H1 (cell line): ENCODE data around the gene SGCE. TPM values are rescaled to one million over a fixed set of nuclear protein-coding genes. Genes with fewer than 3 reads are reported as not detected.

Source experiments
- CTCF ChIA-PET: fragments of 300-600 bp; sonication (Branson Sonifier 250); formaldehyde crosslinking; loops from one replicate; lab custom pipeline; 2021; ENCODE audit not compliant: partially characterized antibody; lab: Charles Lee
- POLR2A ChIA-PET: fragments of 300-600 bp; sonication (Branson Sonifier 250); formaldehyde crosslinking; loops from one replicate; lab custom pipeline; 2021; ENCODE audit warnings: inconsistent platforms; ENCODE audit not compliant: partially characterized antibody; lab: Charles Lee
- DNase-seq, 2 experiments: peaks; one replicate each; pipeline versions ENCODE4 v3.0.0 to v3.0.0-alpha.2; 2010 to 2022; ENCODE audit warnings: low spot score in 2 of 2, low read depth in 1 of 2, mixed read lengths in 1 of 2
- FAIRE-seq: peaks from 2 replicates; lab custom pipeline; 2011; peaks lifted over from hg19 to GRCh38; lab: Jason Lieb, UNC
- H2AFZ ChIP-seq: 2 replicates; pipeline ENCODE4 v1.8.1; 2012; ENCODE audit warnings: low read length, inconsistent platforms
- H2AK5ac ChIP-seq: 2 replicates; pipeline ENCODE4 v1.6.1; 2013; ENCODE audit warnings: low read depth, low read length
- H2BK120ac ChIP-seq: replicated peaks from 2 replicates; pipeline ENCODE3; 2013; ENCODE audit warnings: low read depth, low read length, inconsistent platforms
- H2BK12ac ChIP-seq: 2 replicates; pipeline ENCODE4 v1.6.1; 2013; ENCODE audit warnings: low read depth, low read length
- H2BK15ac ChIP-seq: 2 replicates; pipeline ENCODE4 v1.6.1; 2013; ENCODE audit warnings: low read length
- H2BK20ac ChIP-seq: 2 replicates; pipeline ENCODE4 v1.6.1; 2013; ENCODE audit warnings: low read length
- H2BK5ac ChIP-seq: 2 replicates; pipeline ENCODE4 v1.6.1; 2013; ENCODE audit warnings: low read depth, low read length
- H3K14ac ChIP-seq: 2 replicates; pipeline ENCODE4 v1.6.1; 2013; ENCODE audit warnings: inconsistent platforms; ENCODE audit not compliant: insufficient read length
- H3K18ac ChIP-seq: 2 replicates; pipeline ENCODE4 v1.6.1; 2013; ENCODE audit warnings: low read length; ENCODE audit errors: extremely low read depth
- H3K23ac ChIP-seq: 2 replicates; pipeline ENCODE4 v1.6.1; 2013; ENCODE audit warnings: inconsistent platforms; ENCODE audit not compliant: insufficient read length
- H3K23me2 ChIP-seq: 2 replicates; pipeline ENCODE4 v1.6.1; 2013; ENCODE audit warnings: low read depth, low read length
- H3K27ac ChIP-seq: 2 replicates; pipeline ENCODE4 v1.6.1; 2011; ENCODE audit warnings: low read depth, low read length, inconsistent platforms
- H3K27me3 ChIP-seq, 4 experiments: replicated peaks in 1 of 4; 1 replicate in 1 of 4; 2 replicates in 3 of 4; pipeline versions ENCODE4 v1.6.1 to v1.8.1; 2011 to 2013; ENCODE audit warnings: low read length in 3 of 4, mild to moderate bottlenecking in 3 of 4, inconsistent platforms in 2 of 4, mixed read lengths in 2 of 4, moderate library complexity in 1 of 4; ENCODE audit not compliant: control insufficient read depth in 3 of 4, insufficient read depth in 3 of 4; ENCODE audit errors: extremely low read depth in 1 of 4
- H3K36me3 ChIP-seq, 4 experiments: 2 replicates each; pipeline versions ENCODE4 v1.6.1 to v1.8.1; 2011 to 2013; ENCODE audit warnings: mild to moderate bottlenecking in 4 of 4, low read length in 3 of 4, moderate library complexity in 2 of 4, control low read depth in 1 of 4, inconsistent platforms in 1 of 4; ENCODE audit not compliant: insufficient read depth in 4 of 4, control insufficient read depth in 2 of 4
- H3K4ac ChIP-seq: replicated peaks from 2 replicates; pipeline ENCODE3; 2013; ENCODE audit warnings: low read length, low read depth, mixed read lengths, inconsistent platforms; ENCODE audit not compliant: insufficient read length
- H3K4me1 ChIP-seq, 4 experiments: replicated peaks in 1 of 4; 1 replicate in 1 of 4; 2 replicates in 3 of 4; pipeline versions ENCODE4 v1.6.1 to v1.8.1; 2011 to 2013; ENCODE audit warnings: low read length in 3 of 4, inconsistent platforms in 2 of 4, mixed read lengths in 1 of 4; ENCODE audit not compliant: insufficient read depth in 4 of 4, control insufficient read depth in 3 of 4
- H3K4me2 ChIP-seq, 2 experiments: 2 replicates each; pipeline versions ENCODE4 v1.6.1 to v1.8.1; 2011 to 2013; ENCODE audit warnings: low read depth in 2 of 2, low read length in 2 of 2, control low read depth in 1 of 2, inconsistent platforms in 1 of 2, mild to moderate bottlenecking in 1 of 2; ENCODE audit not compliant: insufficient read depth in 1 of 2
- H3K4me3 ChIP-seq, 4 experiments: fragments of 200-600, 300-600 bp in 1 of 4; sonication (generic), shearing (Covaris generic), sonication (Bioruptor Twin) in 1 of 4; 2 replicates each; pipeline versions ENCODE4 v1.5.1 to v1.8.1; 2011 to 2016; ENCODE audit warnings: low read length in 4 of 4, low read depth in 3 of 4, control low read depth in 2 of 4, inconsistent platforms in 2 of 4, mild to moderate bottlenecking in 2 of 4, mixed read lengths in 1 of 4, moderate library complexity in 1 of 4; ENCODE audit not compliant: insufficient read depth in 2 of 4; ENCODE audit errors: extremely low read depth in 1 of 4
- H3K56ac ChIP-seq: replicated peaks from 2 replicates; pipeline ENCODE3; 2013; ENCODE audit warnings: low read depth, mild to moderate bottlenecking, mixed read lengths, low read length, inconsistent platforms; ENCODE audit not compliant: insufficient read length
- H3K79me1 ChIP-seq: 2 replicates; pipeline ENCODE4 v1.6.1; 2013; ENCODE audit warnings: low read depth, low read length, control low read depth
- H3K79me2 ChIP-seq, 2 experiments: 2 replicates each; pipeline versions ENCODE4 v1.6.1 to v1.8.1; 2012 to 2013; ENCODE audit warnings: low read length in 2 of 2, mild to moderate bottlenecking in 2 of 2, inconsistent platforms in 1 of 2; ENCODE audit not compliant: insufficient read depth in 2 of 2, control insufficient read depth in 1 of 2
- H3K9ac ChIP-seq, 4 experiments: replicated peaks in 1 of 4; 1 replicate in 1 of 4; 2 replicates in 3 of 4; pipeline versions ENCODE4 v1.6.1 to v1.8.1; 2011 to 2013; ENCODE audit warnings: low read depth in 3 of 4, low read length in 3 of 4, control low read depth in 2 of 4, mild to moderate bottlenecking in 2 of 4, moderate library complexity in 2 of 4, inconsistent platforms in 1 of 4; ENCODE audit errors: extremely low read depth in 1 of 4
- H3K9me3 ChIP-seq, 2 experiments: 2 replicates each; pipeline versions ENCODE4 v1.6.1 to v1.8.1; 2012 to 2013; ENCODE audit warnings: mild to moderate bottlenecking in 2 of 2, moderate library complexity in 2 of 2, control low read depth in 1 of 2, inconsistent platforms in 1 of 2, low read depth in 1 of 2, low read length in 1 of 2, mixed read lengths in 1 of 2; ENCODE audit not compliant: insufficient read depth in 2 of 2
- H4K20me1 ChIP-seq, 2 experiments: replicated peaks in 1 of 2; 2 replicates each; pipeline versions ENCODE3 to v1.8.1; 2011 to 2013; ENCODE audit warnings: inconsistent platforms in 2 of 2, low read length in 2 of 2, mild to moderate bottlenecking in 1 of 2; ENCODE audit not compliant: insufficient read depth in 2 of 2, control insufficient read depth in 1 of 2
- H4K5ac ChIP-seq: 2 replicates; pipeline ENCODE4 v1.6.1; 2013; ENCODE audit warnings: low read length, low read depth, mixed read lengths, inconsistent platforms; ENCODE audit not compliant: insufficient read length
- H4K8ac ChIP-seq: 2 replicates; pipeline ENCODE4 v1.8.0; 2013; ENCODE audit warnings: mild to moderate bottlenecking, moderate library complexity, low read length, inconsistent platforms; ENCODE audit not compliant: insufficient read depth; ENCODE audit errors: extremely low read depth
- H4K91ac ChIP-seq: replicated peaks from 2 replicates; pipeline ENCODE3; 2013; ENCODE audit warnings: low read length, mixed read lengths, inconsistent platforms; ENCODE audit not compliant: insufficient read length
- CHD1 ChIP-seq: IDR thresholded peaks from 2 replicates; pipeline ENCODE4 v1.6.1; 2012; ENCODE audit warnings: low read depth, low read length, improper control_type of control experiment
- WGBS, 2 experiments: shearing (Covaris generic) in 1 of 2; methylation state at CpG; one replicate each; pipeline versions ENCODE4 v1.1.6 to v1.1.7; 2013 to 2015; ENCODE audit warnings: low lambda C conversion rate in 2 of 2, mixed read lengths in 2 of 2, inconsistent platforms in 1 of 2, low coverage in 1 of 2, missing lambda C conversion rate in 1 of 2; ENCODE audit not compliant: insufficient replicate concordance in 2 of 2, insufficient coverage in 1 of 2, insufficient read length in 1 of 2; ENCODE audit errors: extremely low coverage in 1 of 2, missing lambda C conversion rate in 1 of 2; 5-methylcytosine and 5-hydroxymethylcytosine counted together
- polyA plus RNA-seq, 7 experiments: library from polyadenylated mRNA; depleted of rRNA in 3 of 7; stranded (reverse) in 5 of 7; unstranded in 2 of 7; fragments of >200 nt in 5 of 7; fragments of 200-250 nt in 2 of 7; gene quantifications; 1 replicate in 5 of 7; 2 replicates in 1 of 7; 4 replicates in 1 of 7; pipeline versions ENCODE4 v1.2.1 to v1.2.3, GENCODE V29; 2011 to 2013; ENCODE audit warnings: missing spikeins in 2 of 7, mixed read lengths in 2 of 7
- total RNA-seq: library from RNA; stranded (reverse); fragmentation: NEBNext Ultra II Directional; extraction: Animal tissue kit (Norgen Biotek cat#: 25700); gene quantifications from 2 replicates; pipeline ENCODE4 v1.2.1, GENCODE V29; 2021

Gene SGCE
- total and polyA plus RNA-seq, 2 of the 8 experiments (the other 6 are each of a cell fraction or from before 2014, with no cell fraction given), result 12.8 to 25.0 TPM

DNA sequence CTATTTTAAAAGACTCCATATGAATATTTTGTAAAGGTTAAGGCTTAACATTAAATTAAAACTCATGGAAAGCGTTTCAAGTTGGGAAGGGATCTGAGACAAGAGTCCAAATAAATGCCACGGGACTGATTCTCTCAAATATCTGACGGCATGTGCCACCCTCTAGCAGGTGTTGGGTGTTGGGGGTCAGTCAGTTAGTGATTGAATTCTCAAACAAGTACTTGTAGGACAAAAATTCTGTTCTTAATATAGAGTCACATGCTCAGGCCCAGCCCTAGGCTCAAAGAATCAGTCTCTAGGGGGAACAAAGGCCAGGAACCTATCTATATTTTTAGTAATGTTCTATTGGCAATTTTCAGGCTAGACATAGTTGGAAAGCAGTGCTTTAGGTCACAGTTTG is 39.1 kb downstream of the SGCE start:
- Histone ChIP-seq H4K91ac (no peak overlapping the region), H3K23me2 (no peaks in the 10 kb centered on the region), H3K79me1 (no peaks in the 10 kb centered on the region), H4K5ac (no peak overlapping the region), H2AFZ (no peak overlapping the region), H2AK5ac (no peak overlapping the region), H3K4me2 (no peak overlapping the region), H4K20me1 (no peaks in the 10 kb centered on the region), H3K27me3 (no peaks in the 10 kb centered on the region), H3K4me3 (no peak overlapping the region), H4K8ac (no peak overlapping the region), H2BK15ac (no peak overlapping the region), H2BK20ac (no peak overlapping the region), H3K27ac (no peak overlapping the region), H3K14ac (no peak overlapping the region), H3K4ac (no peak overlapping the region), H3K56ac (no peak overlapping the region), H2BK12ac (no peak overlapping the region), H3K9ac (no peak overlapping the region), H3K79me2 (no peaks in the 10 kb centered on the region), H2BK5ac (no peak overlapping the region), H3K36me3 (peaks cover 0 to 3% (median under 1%) of the 10 kb centered on the region in 4 experiments; a peak in 1 of 8 replicates), H3K18ac (no peak overlapping the region), H2BK120ac (no peak overlapping the region), H3K23ac (no peak overlapping the region), H3K9me3 (no peaks in the 10 kb centered on the region), H3K4me1 (no peaks in the 10 kb centered on the region)
- DNase-seq, result no peak
- FAIRE-seq, result no peak
- WGBS, 2 experiments, result 91% methylated on average over 3 of the region's 3 CpGs; no CpG with 5 or more reads in 1 of the 2 experiments
- CTCF ChIA-PET, result no interaction called here
- POLR2A ChIA-PET, result no interaction called here
- no peak for TF ChIP-seq CHD1
